Measurements from ENCODE around the gene WFDC8.

The WFDC8 gene

GRCh38 chr20:45547206-45547770, 31.8 kb downstream of the WFDC8 start, which contains the start of gene EPPIN:
TSS of gene EPPIN (minus strand) at chr20:45547401. CDS start at chr20:45547357, 44 bp downstream.
- no peak for DNase-seq

DNA sequence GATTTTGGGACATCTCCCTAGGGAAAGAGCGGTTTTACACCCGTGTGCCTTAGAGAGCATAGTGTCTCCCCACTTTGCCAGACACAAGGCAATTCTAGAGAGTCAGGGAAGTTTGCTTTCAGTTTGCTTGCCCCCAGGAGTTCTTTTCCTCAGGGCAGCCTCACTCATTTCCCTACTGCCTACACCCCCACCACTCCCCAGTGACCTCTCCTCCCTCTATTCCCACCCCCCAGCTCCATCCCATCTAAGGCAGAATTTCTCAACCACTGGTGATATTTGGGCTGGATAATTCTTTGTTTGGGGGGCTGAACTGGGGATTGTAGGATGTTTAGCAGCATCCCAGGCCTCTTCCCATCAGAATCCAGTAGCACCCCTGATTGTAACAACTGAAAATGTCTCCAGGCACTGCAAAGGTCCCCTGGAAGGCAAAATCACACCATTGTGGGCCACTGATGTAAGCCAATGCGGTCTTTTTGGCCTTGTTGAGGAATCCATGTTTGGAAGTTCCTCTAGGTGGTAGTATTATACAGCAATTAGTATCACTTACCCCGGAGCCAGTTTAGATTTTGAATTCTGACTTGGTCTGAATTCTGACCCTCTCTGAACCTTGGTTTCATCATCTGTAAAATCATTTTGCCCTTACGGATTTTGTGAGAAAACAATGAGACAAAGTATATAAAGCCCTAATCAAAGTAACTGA, 33.2 kb downstream of the WFDC8 start:
- no peak for DNase-seq

GRCh38 chr20:45545351-45545750, 33.7 kb downstream of the WFDC8 start:
- DNase-seq: no peak

DNA sequence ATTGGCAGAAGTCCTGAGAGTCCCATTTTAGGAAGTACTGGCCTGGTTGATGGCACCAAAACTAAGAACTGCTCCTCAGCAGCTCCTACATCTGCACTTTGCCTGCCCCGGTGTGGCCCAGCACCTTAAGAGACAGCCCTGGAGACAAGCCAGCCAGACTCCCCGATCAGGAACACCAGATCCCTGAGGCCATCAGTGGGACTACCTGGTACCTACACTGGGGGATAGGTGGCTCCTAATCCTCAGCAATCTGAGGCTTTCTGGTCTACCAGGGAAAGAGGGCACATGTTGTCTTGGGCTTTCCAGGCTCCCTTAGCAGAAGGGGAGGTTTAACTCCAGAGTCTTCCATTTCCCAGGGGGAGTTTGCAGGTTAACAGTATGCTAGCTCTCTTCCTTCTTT, 39.7 kb downstream of the WFDC8 start, which contains the start of gene WFDC6:
WFDC6 (minus strand) TSS at position 101 of the 400 bp plus-strand sequence; CDS start at position 26, 75 bp downstream.
- no peak for DNase-seq

GRCh38 chr20:45538209-45538799, 40.8 kb downstream of the WFDC8 start:
- DNase-seq: no peak

GRCh38 chr20:45527294-45527693, 51.8 kb downstream of the WFDC8 start:
- DNase-seq: no peak

- no peak for DNase-seq
Measured at GRCh38 chr20:45523821-45524220, 55.3 kb downstream of the WFDC8 start.

DNA sequence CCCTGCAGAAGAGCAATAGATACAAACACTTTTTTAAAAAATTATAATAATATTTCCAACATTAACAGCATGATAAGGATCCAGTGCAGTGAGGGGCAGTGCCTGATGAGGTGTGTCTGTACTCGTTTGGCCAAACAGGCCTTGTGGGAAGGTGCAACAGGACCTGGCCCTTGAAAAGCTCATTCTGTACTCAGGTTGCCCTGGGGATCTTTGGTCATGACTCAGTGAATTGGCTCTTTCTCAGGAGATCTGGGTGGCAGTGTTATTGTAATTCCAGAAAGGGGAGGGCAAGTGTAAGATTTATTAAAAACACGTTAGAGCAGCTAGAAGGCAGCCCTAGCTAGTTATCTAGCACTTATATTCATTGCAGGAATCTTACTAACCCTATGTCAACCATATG, 60.8 kb downstream of the WFDC8 start:
- no peak for DNase-seq

DNA sequence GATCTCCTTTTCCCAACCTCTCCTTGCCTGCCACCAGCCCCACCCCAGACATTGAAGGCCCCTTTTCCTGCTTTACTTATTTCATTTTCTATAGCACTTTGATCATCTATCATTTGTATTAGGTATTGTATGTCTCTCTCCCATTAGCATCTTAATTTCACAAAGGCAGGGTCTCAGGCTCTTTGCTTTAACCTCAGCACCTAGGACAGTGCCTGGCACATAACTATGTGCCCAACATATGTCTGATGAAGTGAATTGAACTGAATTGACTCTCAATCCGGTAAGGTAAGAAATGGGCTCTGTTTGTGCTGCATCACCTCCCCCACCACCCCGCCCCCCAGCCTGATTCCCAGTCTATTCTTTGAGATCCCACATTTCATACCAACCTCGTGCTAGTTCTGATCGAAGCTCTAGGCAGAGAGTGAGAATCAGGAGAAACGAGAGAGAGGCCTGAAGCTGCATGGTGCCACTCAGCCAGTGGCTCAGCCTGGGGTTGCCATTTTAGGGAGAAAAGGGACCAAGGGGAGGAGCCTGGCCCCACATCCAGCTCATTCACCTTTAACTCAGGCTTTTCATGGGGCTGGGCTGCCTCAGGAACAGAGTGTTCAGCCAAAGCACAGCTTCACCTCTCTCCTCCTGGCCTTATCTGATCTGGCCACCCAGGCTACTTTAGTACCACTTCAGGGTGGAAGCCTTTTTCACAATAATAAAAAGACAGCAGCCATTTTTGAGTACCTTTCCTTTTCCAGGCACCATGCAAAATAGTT, 63.8 kb downstream of the WFDC8 start, which contains the start of gene SPINT3:
SPINT3 (minus strand) TSS at position 476 of the 767 bp plus-strand sequence; CDS start at position 462, 14 bp downstream.
- DNase-seq: no peak

DNA sequence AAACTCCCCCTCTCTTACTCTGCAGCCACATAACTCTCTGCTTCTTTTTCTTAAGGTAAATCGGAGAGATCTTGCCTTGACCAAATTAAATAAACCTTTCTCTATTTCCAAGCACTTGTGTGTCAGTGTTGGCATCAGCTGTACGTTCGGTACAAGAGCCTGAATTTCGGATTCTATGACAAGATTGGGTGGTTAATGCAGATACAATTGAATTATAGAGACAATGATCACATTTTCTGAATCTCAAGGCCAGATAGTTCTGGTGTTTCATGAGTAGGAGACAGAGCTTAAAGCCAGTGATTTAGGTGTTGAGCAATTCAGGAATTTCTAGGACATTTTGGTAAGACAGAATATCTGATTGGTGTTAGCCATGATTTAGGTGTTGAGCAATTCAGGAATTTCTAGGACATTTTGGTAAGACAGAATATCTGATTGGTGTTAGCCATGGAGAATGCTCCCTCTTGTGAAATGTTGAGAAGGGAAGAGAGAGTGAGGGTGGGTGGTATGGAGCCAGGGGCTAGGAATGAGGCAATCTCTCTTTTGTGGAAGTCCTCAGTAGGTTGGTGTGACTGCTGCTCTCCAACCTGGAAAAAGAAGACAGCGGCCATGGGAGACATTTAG, 68.7 kb downstream of the WFDC8 start:
- no peak for DNase-seq

DNA sequence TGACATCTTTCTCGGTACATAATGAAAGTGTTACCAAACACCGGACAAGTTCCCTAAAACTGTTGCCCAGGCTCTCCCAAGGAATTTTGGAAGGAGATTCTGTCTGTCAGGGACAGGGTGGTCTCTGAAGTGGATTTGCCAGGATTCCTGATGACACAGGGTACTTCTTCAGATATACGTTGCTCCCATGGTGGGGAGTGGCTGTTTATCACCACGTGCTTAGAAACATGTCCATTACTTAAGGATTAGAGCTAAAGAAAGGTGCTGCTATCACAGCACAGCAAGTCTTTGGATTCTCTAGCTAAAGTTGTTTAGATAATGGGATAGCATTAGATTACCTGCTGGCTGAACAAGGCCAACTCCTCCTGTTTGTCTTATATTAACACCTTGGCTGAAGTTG, 70.0 kb downstream of the WFDC8 start:
- no peak for DNase-seq

DNA sequence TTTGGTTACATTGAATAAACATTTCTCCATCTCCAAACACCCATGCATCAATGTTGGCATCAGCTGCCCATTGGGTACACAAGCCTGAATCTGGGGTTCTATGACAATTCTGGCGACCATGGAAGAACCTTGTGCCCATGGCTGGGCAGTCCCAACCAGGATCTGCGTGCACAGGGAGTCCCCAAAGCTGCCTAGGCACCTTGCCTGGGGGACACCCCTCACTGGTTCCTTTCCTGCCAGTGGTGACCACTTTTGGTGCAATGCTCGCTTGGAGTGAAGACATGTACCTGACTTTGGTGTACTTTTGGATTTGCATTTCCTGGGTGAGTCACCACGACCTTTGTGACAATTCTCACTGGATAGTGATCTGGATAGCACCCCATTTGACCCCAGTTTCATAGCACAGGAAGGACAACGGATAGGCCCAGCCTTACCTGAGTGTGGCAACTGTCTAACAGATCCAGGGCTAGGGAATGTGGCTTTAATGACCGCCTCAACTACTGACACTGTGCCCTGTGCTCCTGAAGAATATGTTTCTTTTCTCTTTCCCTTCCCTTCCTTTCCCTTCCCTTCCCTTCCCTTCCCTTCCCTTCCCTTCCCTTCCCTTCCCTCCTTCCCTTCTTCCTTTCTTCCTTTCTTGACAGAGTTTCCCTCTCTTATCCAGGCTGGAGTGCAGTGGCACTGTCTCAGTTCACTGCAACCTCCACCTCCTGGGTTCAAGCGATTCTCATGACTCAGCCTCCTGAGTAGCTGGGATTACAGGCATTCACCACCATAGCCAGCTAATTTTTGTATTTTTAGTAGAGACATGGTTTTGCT, 70.8 kb downstream of the WFDC8 start:
- no peak for DNase-seq

DNA sequence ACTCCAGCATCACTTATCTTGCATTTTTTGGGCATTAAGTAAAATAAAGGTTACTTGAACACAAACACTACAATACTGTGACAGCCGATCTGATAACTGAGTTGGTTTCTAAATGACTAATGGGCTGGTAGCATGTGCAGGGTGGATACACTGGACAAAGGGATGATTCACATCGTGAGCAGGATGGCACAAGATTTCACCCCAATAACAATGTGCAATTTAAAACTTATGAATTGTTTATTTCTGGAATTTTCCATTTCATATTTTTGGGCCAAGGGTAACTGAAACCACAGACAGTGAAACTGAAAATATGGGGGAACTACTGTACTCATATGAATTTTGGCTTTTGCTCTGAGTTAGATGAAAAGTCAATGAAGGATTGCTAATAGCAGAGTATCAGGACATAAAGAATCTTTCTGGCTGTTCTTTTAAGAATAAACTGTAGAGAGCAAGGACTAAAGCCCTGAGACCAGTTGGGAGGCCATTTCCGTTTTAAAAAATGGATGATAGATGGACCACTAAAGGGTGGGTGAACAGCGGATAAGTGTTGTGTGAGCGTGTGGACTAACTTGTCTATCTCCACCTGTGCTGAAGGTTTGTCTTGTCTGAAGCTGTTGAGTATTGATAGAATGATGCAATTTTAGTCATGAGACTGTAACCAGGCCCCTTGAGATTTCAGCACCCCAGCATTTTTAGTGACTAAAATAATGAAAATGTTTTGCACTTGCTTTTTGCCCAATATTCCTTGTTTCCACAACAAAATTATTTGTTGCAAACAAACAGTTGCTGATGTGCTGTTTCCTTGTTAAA, 71.9 kb downstream of the WFDC8 start:
- DNase-seq: no peak

GRCh38 chr20:45506398-45506797, 72.7 kb downstream of the WFDC8 start:
- DNase-seq: no peak

DNA sequence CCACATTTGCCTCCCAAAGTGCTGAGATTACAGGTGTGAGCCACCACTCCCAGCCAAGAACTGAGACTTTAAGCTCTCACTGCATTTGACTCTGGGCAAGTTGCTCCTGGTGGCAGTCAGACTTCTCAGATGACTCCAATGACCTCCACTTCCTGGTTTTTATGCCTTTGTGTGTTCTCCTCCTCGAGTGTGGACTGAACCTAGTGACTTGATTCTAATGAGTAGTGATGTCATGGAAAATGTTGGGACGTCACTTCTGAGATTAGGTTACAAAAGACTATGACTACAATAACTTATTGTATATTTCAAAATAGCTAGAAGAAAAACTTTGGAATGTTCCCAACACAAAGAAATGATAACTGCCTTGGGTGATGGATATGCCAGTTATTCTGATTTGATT, 75.7 kb downstream of the WFDC8 start:
- no peak for DNase-seq

GRCh38 chr20:45502561-45502960, 76.5 kb downstream of the WFDC8 start:
- no peak for DNase-seq
